GM18870 (cell line): ENCODE data around the gene ZBTB11.
"Not testable (repeated sequence)": the region's sequence is repeated elsewhere in the genome, so short reads cannot be mapped to it uniquely, and the experiment has no call there.

ENCODE experiments used
- ATAC-seq: cut with Tn5 transposase; IDR thresholded peaks from one replicate; pipeline ENCODE4 v1.9.1; 2021; ENCODE audit warnings: moderate library complexity; ENCODE audit not compliant: unreplicated experiment

The ZBTB11 gene

DNA sequence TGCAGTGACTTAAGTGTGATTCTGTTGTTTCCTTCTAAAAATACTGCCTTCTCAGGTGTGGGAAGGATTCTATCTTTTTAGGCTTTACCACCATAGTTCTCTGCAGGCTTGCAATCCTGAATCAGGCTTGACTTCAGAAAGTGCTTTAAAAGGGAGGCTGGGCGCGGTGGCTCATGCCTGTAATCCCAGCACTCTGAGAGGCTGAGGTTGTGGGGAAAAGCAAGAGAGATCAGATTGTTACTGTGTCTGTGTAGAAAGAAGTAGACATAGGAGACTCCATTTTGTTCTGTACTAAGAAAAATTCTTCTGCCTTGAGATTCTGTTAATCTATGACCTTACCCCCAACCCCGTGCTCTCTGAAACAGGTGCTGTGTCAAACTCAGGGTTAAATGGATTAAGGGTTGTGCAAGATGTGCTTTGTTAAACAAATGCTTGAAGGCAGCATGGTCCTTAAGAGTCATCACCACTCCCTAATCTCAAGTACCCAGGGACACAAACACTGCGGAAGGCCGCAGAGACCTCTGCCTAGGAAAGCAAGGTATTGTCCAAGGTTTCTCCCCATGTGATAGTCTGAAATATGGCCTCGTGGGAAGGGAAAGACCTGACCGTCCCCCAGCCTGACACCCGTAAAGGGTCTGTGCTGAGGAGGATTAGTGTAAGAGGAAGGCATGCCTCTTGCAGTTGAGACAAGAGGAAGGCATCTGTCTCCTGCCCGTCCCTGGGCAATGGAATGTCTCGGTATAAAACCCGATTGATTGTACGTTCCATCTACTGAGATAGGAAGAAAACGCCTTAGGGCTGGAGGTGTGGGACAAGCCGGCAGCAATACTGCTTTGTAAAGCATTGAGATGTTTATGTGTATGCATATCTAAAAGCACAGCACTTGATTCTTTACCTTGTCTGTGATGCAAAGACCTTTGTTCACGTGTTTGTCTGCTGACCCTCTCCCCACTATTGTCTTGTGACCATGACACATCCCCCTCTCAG lies 15.0 kb upstream of the ZBTB11 start:
- ATAC-seq, result not testable (repeated sequence)

DNA sequence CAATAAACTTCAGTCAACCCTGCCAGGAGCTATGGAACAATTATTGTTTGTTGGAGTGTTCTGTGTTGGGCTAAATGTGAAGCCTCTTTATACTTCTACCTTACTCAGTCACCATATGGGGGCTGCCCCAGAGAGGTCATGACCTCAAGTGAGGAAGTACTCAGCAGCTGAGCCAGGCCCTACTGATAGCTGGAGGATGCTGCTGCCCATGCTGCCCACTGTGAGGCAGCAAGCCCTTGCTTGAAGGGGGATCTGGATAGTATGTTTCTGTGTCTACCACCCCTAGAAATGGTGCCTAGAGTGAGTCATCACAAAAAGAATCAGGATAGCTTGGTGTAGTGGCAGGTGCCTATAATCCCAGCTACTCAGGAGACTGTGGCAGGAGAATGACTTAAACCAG lies 14.0 kb upstream of the ZBTB11 start:
- ATAC-seq, result no peak

DNA sequence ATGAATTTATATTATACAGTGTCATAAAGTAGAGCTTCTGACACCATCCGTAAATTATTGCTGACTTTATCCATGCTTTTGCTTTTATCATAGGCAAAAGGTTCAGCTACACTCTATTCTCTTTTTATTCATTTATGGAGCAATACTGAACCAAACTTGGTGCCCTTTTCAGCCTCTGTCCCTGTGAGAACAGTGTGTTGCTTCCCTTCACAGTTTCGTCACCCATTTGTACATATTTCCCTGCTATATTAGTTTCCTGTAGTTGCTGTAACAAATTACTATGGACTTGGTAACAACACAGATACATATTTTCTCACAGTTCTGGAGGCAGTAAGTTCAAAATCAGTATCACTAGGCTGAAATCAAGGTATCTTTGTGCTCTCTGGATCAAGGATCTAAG lies 12.4 kb upstream of the ZBTB11 start:
- no peak for ATAC-seq

DNA sequence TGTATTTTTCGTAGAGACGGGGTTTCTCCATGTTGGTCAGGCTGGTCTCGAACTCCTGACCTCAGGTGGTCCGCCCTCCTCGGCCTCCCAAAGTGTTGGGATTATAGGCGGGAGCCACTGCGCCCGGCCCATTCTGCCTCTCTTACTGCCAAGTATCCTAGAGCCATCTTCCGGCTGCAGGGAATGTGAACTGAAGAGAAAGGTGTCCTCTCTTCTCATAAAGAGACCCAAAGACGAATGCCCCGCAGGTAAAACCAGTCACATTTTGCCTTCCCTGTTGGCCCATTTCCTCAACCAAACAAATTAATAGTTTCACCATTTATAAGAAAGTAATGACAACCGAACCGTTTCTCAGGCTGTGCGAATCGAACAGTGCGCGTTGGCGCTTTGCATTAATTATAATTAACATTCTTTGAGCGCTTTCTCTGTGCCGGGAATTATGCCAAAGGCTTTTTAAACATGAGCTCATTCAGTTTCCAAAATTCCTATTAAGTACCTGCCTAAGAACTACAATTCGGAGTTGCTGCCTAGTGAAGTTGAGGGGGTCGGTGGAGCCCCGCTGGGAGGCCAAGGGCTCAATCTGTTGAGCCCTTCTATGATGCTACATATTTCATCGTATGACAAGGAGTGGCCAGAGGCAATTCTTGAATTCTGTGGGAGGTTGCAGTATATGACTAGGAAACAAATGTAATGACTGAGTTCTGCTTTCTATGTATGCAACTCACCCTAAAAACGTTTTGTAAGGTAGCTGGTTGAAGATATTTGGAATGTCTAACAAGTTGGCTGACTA lies 10.4 kb upstream of the ZBTB11 start:
- ATAC-seq, result no peak

DNA sequence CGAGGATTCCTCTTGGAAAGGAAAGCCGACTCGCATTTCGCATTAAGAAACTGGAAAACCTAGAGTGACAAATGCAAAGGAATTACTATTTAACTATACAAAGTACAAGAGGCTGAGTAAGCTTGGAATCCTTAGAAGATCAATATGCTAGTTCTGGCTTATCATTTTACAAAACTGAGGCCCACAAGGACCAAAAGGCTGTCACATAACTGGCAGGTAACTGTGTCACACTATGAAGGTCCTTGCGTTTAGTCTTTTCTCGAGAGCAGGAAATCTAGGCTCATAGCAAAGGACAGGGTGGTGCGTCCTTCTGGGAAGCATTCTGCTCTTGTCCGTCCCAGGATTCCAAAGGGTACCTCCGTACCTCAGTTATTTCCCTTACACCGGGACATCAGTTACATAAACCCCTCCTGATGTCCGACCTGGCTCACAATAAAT lies 9.0 kb upstream of the ZBTB11 start:
- ATAC-seq, result peak; percentile 7

DNA sequence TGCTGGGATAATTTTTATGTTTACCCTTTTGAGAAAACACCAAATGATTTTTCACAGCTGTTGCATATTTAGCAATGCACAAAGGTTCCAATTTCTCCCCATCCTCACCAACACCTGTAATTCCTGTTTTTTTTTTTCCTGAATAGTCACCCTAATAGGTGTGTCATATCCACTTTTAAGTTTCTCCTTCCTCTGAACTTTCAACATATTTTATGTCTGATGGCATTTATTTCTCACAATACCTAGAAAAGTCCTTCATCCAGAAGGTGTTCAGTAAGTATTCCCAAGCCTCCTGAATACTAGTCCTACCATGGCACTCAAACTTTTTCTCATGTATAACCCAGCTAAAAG lies 8.1 kb upstream of the ZBTB11 start:
- ATAC-seq, result no peak

DNA sequence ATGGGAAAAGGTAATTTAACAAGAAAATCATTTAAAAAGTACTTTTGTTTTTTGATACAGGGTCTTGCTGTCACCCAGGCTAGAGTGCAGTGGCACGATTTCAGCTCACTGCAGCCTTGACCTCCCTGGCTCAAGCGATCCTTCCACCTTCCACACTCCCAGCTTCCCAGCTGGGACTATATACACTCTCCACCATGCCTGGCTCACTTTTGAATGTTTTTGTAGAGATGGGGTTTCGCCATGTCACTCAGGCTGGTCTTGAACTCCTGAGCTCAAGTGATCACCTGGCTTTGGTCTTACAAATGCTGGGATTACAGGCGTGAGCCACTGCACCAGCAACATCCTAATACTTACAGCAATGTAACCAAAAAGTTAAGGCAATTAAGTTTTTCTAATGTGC lies 3.5 kb upstream of the ZBTB11 start:
- no peak for ATAC-seq

DNA sequence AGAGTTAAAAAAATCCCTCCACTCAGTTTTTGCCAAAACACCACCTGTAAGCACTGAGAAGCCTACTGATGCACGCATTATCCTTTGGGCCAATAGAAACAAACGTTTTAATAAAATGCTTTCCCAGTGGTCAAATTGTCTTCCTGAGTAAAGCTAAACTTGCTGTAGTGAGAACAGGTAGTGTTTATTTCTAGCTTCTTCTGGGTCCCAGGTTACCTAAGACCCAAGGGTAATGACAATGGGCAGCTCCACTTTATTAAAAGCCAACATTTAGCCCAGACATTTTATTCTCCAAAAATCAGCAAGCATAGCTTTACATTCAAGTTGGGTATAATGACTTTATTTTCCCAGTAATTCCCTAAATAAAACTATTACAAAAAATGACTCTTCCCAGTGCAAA lies 1.9 kb upstream of the ZBTB11 start:
- not testable (repeated sequence) for ATAC-seq

DNA sequence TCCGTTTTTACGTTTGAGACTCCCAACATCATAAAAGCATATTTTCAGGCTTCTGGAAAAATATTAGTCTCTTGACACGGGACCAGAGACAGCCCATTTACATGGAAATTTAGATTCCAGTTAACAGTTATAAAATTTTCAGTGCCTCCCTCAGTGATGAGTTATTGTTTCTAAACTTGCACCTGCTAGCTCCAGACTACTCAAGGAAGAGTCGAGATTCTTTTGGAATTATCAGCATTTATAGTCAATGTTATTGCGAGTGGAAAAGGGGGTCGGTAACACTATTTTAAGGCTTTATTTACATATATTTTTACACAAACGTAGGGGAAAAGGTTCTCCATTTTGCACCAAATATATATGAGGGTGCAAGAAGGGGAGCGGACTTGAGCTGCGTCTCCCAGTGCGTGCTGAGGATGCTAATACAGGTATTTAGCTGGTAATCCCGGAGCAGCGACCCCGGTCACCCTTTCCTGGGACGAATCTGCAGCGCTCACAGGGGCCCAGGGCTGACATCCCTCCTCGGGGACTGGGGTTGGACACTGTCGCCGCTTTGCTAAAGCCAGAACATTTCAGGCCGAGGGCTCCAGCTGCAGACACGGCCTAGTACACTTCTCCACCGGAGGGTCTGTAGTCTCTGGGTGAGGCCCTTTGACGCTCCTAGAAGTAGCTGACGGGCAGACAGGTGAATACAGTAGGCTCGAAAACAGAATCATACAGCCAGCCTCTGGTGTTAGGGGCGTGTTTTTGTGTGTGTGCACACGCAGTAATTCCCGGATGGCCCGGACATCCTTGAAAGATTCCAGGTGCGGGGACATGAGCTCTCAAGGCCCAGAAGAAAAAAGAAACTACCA lies 729 bp upstream of the ZBTB11 start:
- no peak for ATAC-seq

DNA sequence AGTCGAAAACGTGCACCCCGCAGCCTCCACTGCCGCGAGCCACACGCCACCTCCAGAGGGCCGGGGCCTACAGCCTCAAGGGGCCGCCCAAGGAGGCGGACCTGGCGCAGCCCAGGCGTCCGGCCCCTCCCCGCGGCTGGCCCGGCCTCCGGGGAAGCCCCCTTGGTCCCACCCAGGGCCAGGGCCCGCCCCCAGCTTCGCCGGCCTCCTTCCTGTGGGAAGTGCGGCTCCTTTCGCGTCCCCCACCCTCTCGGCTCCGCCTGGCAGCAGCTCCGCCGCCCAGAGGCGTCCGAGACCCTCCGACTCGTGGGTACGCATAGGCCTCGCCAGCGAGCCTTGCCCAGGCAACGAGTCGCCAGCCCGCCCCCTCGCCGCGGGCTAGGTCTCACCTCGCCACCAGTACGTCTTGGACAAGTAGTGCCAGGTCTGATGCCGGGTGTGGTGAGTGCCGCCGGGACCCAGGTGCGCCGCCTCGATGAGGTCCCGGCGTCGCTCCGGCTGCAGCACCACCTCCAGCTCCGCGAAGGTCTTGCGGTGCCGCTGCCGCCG lies 642 bp downstream of the ZBTB11 start:
- ATAC-seq, result peak; percentile 64

DNA sequence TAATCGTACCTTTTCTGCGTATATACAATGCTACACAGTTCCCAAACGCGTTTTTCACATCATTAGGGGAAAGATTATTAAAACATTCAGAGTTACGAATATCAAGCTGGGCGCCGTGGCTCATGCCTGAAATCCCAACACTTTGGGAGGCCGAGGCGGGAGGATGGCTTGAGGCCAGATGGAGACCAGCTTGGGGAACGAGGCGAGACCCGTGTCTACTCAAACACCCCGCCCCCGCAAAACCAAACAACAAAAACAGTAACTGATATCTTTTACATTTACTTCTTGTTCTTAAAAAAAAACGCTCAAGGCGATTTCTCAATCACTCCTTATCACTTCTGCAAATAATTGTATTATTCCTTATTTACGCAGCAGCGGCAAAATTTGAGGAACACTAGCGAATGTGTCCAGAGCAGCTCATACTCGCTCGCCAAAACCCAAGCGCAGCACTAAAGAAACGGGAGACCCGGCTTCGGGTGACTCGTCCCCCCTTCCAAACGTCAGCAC lies 1.2 kb downstream of the ZBTB11 start:
- ATAC-seq, result no peak

DNA sequence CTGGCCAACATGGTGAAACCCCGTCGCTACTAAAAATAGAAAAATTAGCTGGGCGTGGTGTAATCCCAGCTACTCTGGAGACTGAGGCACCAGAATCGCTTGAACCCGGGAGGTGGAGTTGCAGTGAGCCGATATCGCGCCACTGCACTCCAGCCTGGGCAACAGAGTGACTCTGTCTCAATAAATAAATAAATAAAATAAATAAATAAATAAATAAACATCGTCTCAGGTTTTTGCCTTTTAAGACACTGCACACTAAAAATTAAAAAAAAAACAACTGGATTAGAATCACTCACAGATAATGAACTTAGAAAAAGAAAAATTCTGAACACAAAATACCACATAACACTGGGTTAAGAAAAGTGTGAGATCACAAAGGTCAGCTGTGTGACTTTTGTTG lies 2.4 kb downstream of the ZBTB11 start:
- no peak for ATAC-seq

DNA sequence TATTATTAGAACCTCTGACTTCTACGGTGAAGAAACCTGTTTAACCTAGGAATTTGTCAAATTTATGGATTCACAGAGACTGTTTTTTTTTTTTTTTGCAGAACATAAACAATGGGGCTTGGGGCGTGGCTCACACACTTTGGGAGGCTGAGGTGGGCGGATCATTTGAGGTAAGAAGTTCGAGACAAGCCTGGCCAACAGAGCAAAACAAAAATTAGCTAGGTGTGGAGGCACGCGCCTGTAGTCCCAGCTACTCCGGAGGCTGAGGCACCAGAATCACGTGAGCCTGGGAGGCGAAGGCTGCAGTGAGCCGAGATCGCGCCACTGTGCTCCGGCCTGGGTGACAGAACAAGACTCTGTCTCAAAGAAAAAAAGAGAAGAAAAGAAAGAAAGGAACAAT lies 3.0 kb downstream of the ZBTB11 start:
- no peak for ATAC-seq

DNA sequence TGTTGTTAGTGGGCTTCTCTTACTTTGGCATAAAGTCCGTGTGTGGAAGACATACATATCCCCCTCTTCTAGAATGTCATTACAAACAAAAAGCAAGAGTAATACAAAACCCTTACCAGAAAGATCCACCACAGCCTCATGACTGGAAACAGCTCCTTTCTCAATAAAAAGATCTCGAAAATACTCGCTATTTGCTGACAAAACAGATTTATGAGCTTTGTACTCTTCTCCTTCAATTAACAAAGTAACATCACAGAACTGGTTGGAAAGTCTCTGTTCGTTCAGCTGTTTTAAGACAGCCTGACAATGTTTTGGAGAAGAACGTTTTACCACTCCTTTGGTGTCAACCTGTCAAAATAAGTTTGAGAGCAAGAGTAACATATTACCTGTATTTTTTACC lies 5.9 kb downstream of the ZBTB11 start:
- ATAC-seq, result no peak

DNA sequence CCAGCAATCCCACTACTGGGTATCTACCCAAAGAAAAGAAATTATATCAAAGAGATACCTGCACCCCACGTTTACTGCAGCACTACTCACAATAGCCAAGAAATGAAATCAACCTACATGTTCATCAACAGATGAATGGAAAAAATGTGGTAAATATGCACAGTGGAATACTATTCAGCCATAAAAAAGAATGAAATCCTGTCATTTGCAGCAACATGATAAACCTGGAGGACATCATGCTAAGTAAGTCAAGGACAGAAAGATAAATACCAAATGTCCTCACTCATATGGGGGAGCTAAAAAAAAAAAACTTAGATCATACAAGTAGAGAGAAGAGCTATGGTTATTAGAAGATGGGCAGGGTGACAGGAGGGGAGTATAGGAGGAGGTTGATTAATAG lies 9.1 kb downstream of the ZBTB11 start:
- ATAC-seq, result no peak

DNA sequence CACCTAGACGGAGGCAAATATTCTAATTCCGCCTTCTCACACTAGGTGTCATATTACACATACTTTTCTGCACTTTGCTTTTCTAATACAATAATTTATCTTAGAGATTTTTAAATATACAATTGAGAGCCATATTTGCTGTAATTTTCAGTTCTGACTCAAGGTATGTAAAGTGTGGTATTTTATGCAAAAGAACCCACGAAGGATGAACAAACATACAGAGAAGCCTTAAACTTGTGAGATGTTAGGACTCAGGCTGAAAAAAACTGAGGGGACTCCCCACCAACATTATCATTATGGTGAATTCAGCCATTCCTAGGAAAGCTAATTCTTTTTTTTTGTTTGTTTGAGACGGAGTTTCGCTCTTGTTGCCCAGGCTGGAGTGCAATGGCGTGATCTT lies 9.6 kb downstream of the ZBTB11 start:
- no peak for ATAC-seq

DNA sequence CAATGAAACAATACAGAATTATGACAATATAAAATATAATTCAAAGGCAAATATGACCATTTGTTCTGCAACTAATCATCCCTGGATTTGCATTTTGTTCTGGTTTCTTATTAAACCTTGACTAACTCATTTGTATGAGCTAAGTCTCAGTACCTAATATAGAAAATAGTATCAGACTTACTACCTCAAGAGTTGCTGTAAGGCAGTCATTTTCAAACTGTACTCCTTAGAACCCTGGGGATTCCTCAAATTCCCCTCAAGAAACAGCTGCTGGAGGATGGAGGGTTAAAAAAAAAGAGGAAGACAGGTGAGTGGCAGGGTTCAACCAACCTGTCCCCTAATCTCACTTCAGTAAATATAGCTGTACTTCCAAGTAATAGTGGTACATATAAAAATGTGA lies 11.1 kb downstream of the ZBTB11 start:
- ATAC-seq, result no peak

DNA sequence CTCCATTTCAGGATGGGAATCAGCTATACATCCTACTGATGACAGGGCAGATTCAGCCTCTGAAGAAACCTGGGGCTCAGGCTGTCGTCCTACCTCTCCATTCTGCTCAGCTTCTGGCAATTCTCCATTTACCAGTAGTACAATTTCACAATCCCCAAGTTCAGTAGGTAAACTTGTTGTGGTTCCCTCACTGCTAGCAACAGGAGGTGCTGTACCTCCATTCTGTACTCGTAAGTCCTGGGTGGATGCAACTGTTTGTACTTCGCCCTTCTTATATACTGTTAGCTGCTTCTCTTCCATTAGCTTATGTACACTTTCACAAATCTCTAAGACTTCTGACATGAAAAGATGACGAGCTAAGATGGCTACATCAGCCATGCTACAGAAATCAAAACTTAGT lies 11.6 kb downstream of the ZBTB11 start:
- ATAC-seq, result no peak

DNA sequence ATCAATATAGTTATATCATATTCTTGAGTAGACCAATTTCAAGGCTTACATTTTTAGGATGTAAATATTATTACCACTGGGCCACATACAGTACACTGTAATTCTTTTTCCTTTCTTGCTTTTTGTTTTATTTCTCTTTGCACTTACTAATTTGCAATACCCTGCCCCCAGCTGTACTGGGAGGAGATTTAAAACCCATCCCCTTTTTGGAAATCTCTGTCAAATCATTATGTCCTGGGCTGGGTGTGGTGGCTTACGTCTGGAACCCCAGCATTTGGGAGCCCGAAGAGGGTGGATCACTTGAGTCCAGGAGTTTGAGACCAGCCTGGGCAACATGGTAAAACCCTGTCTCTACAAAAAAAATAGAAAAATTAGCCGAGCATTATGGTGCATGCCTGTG lies 16.2 kb downstream of the ZBTB11 start:
- no peak for ATAC-seq

DNA sequence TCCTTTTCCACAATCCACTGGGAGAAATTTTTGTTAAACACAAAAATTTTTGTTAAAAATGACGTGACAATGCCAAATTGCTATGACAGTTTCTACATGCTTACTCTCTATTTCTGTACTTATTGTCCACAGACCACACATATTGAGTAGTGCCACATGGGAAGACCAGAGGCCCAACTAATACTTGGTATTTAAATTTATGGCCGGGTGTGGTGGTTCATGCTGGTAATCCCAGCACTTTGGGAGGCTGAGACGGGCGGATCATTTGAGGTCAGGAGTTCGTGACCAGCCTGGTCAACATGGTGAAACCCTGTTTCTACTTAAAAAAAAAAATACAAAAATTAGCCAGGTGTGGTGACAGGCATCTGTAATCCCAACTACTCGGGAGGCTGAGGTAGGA lies 20.3 kb downstream of the ZBTB11 start:
- no peak for ATAC-seq

DNA sequence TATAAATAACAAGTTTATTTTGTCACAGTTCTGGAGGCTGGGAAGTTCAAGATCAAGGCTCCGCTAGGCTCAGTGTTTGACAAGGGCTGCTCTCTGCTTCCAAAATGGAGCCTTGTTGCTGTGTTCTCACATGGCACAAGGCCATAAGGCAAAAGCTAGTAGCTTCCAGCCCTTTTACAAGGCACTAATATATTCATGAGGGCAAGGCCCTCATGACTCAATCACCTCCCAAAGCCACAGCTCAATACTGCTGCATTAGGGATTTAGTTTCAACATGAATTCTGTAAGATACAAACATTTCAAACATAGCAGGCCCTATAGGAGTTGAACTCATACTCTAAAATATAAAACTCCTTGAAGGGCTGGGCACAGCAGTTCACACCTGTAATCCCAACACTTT lies 30.2 kb downstream of the ZBTB11 start:
- no peak for ATAC-seq
